Femur (tissue), 1 donor: ENCODE results near the gene SHROOM3.
A peak's percentile ranks its signal among the peaks of the same experiment; 100 is the strongest.

Source experiments
- DNase-seq: peaks from one replicate; pipeline ENCODE4 v3.0.0-alpha.2; 2017

The SHROOM3 gene

GRCh38 chr4:76572224-76572623 lies 137.2 kb downstream of the SHROOM3 start:
- no peak for DNase-seq

- no peak for DNase-seq
These were observed 141.8 kb downstream of the SHROOM3 start for GRCh38 chr4:76576824-76577223.

DNA sequence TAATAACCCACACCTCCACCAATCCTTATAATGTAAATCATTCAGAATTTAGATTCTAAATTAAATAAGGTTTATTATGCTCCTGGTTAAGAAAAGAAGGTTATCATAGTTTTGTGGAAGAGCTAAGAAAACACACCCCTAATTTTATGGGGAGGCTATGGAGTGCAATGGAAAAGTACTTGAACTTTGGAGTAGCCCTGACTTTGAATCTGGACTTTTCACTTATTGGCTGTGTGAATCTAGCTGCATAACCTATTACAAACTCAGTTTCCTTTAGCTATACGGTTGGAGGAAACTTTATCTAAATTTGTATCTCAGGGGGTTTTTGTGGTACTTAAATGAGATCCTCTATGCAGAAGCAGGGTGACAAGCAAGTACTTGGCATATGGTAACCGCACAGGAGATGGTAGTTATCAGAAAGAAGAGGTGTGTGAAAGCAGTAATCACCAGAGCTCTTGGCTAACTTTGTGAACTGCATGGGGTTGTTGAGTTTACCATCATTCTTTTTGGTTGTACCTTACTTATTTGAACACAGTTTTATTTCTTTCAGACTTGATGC lies 143.1 kb downstream of the SHROOM3 start:
- no peak for DNase-seq

- DNase-seq: no peak
These were observed 144.8 kb downstream of the SHROOM3 start for GRCh38 chr4:76579596-76580375.

- DNase-seq: no peak
These were observed 146.3 kb downstream of the SHROOM3 start for GRCh38 chr4:76581077-76581962.

DNA sequence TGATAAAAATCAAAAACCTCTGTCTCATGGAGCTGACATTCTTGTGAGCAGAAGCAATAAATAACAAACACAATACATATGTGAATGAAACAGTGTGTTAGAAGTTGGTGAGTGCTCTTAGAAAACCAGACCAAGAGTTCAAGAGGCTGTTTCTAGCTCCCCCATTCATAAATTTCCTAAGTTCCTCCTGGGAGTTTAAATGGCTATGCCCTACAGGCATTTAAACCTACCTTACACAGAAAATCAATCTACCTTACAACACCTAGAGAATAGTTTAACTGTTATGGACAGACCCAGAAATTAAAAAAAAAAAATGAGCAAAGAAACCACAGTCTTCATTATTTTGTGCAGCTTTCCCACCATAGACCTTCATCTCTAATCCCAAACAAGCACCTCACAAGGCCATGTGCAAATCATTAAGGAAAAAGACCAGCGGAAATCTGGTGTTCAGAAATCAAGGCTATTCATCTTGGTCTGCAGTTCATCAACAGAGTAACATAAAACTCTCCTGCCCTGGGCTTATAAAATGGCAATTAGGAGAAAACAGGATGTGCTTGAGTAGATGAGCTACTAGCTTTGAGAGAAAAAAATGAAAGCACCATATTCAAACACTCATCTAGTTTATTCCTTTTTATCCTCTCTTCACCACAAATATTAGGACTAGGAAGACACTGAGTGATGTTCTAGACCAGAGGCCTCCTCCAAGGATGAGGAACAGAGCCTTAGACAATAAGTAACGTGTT lies 147.2 kb downstream of the SHROOM3 start:
- DNase-seq: no peak

GRCh38 chr4:76582817-76583087 lies 147.7 kb downstream of the SHROOM3 start:
- DNase-seq: no peak

DNA sequence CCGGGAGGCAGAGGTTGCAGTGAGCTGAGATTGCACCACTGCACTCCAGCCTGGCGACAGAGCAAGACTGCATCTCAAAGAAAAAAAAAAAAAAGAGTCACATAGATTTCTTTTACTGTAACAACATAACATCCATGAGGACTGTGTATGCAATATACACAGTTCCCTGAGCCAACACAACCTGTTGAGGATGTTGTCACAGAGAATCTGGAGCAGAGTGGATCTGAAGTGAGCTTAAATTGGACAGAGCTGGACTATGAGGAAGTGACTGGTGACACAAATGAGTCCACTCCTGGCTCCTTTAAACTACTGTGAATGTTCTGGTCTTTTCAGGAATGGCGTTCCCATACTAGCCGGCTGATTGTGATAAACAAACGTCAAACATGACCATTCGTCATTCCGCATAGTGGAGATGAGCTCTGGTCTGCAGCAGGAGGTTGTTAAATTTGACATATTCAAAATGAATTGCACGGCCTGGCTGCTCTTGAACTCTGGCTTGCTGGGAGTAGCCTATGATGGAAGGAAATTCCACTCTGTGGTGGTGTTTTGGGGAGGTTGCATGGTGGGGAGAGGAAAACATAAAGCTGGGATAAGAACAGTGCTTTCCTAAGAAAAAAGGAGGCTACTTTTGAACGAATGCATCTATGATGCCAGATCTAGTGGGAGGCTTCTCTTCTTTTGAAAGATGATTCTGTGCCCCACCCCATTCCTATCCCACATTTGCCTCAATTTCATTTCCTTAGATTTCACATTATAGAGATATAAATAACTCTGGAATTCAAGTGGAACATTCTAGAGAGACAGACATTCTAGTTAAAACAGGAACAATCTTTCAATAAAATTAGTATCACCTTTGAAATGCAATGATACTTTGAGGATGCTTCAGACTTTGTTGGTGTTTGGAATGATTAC lies 149.5 kb downstream of the SHROOM3 start:
- DNase-seq: no peak

DNA sequence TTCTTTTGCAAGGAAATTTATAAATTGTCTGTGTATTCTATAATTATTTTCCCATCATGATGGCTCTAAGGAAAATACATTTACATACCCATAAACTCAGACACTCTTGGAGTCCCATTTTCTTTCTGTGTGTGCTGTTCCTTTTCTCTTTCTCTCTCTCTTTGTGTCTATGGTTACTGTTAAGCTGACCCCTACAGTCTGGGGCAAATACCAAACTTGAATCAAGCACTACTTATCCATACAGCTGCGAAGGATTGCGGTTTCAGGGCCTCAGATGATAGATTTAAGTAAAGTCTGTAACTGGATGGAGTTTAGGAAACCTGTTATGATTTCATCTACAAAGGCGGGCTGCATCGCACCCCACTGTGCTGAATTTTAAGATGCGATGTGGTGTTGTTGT lies 150.2 kb downstream of the SHROOM3 start:
- DNase-seq: no peak

- DNase-seq: peak; percentile 77
These were observed 150.9 kb downstream of the SHROOM3 start for GRCh38 chr4:76585897-76586360.

GRCh38 chr4:76588274-76588673 lies 153.2 kb downstream of the SHROOM3 start:
- no peak for DNase-seq

- DNase-seq: peak; percentile 68
These were observed 154.4 kb downstream of the SHROOM3 start for GRCh38 chr4:76589402-76589801.

- peak; percentile 82 for DNase-seq
These were observed 155.1 kb downstream of the SHROOM3 start for GRCh38 chr4:76589872-76590797.

GRCh38 chr4:76590798-76591281 lies 155.8 kb downstream of the SHROOM3 start:
- DNase-seq: no peak

GRCh38 chr4:76591992-76592391 lies 157.0 kb downstream of the SHROOM3 start:
- DNase-seq: no peak

DNA sequence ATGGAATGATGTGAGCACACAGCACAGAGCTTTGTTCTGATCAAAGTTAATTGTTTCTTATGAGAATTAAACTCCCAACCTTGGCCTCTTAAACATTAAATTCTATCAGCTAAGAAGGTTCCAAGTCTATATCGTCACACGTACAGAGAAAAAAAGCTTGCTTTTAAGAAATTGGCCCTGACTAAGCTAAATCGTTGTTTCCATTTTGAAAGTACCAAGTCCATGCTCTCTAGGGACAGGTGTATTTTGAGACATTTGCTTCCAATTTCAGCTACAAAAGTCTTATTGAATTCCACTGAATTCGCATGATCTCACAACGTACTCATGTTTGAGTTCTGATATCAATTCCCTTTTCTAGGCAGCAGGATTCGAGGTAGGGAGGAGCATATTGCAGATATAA lies 157.4 kb downstream of the SHROOM3 start:
- no peak for DNase-seq

- no peak for DNase-seq
These were observed 159.1 kb downstream of the SHROOM3 start for GRCh38 chr4:76594173-76594572.

DNA sequence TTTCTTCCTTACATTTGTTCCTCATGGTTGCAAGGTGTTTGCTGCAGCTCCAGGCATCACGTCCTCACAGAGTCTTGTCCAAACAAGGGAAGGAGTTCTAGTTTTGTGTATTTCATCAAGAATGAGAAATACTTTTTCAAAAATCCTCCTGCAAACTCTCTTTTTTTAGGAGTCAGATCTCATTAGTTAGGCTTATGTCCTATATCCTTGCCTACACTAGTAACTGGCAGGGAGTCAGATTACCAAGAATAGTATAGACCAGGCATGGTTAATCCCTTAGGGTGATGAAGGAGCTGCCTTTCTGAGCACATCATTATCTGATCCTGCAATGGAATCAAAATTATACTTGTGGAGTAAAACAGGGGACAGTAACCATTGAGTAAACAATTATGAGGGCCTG lies 160.4 kb downstream of the SHROOM3 start:
- DNase-seq: no peak

DNA sequence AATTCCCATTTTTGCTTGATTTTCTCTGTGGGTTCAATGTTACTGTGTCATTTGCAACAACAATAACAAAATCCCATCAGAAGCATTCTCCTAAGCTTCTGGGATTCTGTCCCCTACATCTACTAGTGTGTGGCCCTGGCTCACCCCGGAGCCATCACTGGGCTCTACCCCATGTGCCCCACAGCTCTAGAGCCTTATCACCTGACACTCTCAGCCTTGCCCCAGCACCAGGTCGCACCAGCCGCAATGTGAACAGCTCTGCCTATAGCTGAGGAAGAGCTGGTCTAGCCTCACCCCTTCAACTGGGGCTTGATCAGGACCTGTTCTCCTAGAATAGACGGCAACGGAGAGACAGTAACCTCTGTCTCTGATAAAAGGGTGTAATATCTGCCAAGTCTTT lies 161.7 kb downstream of the SHROOM3 start:
- DNase-seq: no peak

- DNase-seq: no peak
These were observed 162.5 kb downstream of the SHROOM3 start for GRCh38 chr4:76597423-76597979.
